Calu3 (cell line): ENCODE measurements around the gene ZNF865. TPM values are rescaled to one million over a fixed set of nuclear protein-coding genes. Genes with fewer than 3 reads are reported as not detected.
A peak's percentile ranks its signal among the peaks of the same experiment; 100 is the strongest.

Experiments used
- BruUV-seq: library from RNA; stranded (reverse); fragments of 400-500 nt; replicated peaks from 2 replicates; lab custom pipeline; 2021; lab: Mats Ljungman, UMichigan
- CTCF ChIA-PET: fragments of 300-600 bp; sonication (Branson Sonifier 250); formaldehyde crosslinking; loops from one replicate; lab custom pipeline; 2022; ENCODE audit warnings: antibody characterized with exemption; lab: Charles Lee
- DNase-seq: peaks from one replicate; pipeline ENCODE4 v3.0.0; 2022
- H3K27ac Mint-ChIP-seq: one replicate; pipeline ENCODE4 v1.8.0; 2022; ENCODE audit warnings: mixed read lengths; ENCODE audit not compliant: unreplicated experiment
- H3K27me3 Mint-ChIP-seq: one replicate; pipeline ENCODE4 v1.8.0; 2022; ENCODE audit warnings: mixed read lengths; ENCODE audit not compliant: unreplicated experiment
- H3K36me3 Mint-ChIP-seq: one replicate; pipeline ENCODE4 v1.8.0; 2022; ENCODE audit warnings: mild to moderate bottlenecking, moderate library complexity, mixed read lengths; ENCODE audit not compliant: insufficient read depth, unreplicated experiment
- H3K4me1 Mint-ChIP-seq: one replicate; pipeline ENCODE4 v1.8.0; 2022; ENCODE audit warnings: mild to moderate bottlenecking, low read depth, mixed read lengths; ENCODE audit not compliant: unreplicated experiment
- H3K4me3 Mint-ChIP-seq: one replicate; pipeline ENCODE4 v1.8.0; 2022; ENCODE audit warnings: mild to moderate bottlenecking, low read depth, moderate library complexity, mixed read lengths; ENCODE audit not compliant: unreplicated experiment
- H3K9me3 Mint-ChIP-seq: one replicate; pipeline ENCODE4 v1.8.0; 2022; ENCODE audit warnings: low read depth, mixed read lengths; ENCODE audit not compliant: unreplicated experiment
- CTCF ChIP-seq: fragments of 200-600 bp; IDR thresholded peaks from one replicate; pipeline ENCODE4 v1.8.0; 2022; ENCODE audit warnings: antibody characterized with exemption; ENCODE audit not compliant: unreplicated experiment
- intact Hi-C: fragments of 100-400 bp; cut with micrococcal nuclease; formaldehyde crosslinking; loops from one replicate; pipeline ENCODE4 v1.10.0; 2022; ENCODE audit not compliant: unreplicated experiment
- total RNA-seq: library from RNA; stranded (reverse); gene quantifications from 2 replicates; pipeline ENCODE4 v1.2.3, GENCODE V29; 2022

Gene ZNF865
- total RNA-seq, 1 experiment from 2014 or later, result 29.6 TPM

DNA sequence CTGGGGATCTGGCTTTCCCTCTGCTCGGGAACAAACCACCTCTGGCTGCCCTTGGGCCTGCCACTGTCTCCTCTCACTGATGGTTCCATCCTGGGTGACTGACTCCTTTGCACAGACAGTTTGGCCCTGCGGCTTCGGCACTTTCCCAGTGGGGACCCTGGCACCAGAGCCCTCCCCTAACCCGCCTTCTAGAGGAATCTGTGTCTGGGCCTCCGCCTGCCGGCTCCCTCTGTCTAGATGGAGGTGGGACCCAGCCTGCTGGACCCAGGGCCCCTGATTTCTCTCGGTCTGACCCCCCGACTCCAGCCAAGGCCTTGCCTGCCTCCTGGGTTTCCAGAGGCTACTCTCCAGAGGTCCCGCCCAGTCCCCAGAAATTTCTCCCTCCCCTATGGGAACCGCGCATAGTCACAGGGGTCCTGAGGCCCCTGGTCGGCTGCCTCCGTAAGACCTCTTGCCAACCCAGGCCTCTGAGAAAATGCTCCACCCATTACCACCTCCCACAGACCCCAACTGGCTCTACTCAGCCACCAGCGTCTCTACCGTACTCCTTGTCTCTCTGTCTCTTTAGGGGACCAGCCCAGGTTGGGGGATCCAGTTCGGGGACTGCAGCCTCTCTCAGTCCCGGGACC lies 45.3 kb downstream of the ZNF865 start:
- DNase-seq, result no peak
- peaks cover 73% of the 10 kb centered on the region for H3K36me3 Mint-ChIP-seq
- no peaks in the 10 kb centered on the region for H3K27me3 Mint-ChIP-seq
- TF ChIP-seq CTCF, result no peak
- peak overlapping the region; percentile 11 for H3K27ac Mint-ChIP-seq
- no TSS peak for BruUV-seq
- CTCF ChIA-PET, result no interaction called here
- no peaks in the 10 kb centered on the region for H3K9me3 Mint-ChIP-seq
- H3K4me1 Mint-ChIP-seq, result no peaks in the 10 kb centered on the region
- peak overlapping the region; percentile 87 for H3K4me3 Mint-ChIP-seq
- intact Hi-C loops, result loop anchor here (10.0 kb wide), 1 partner anchor 154 kb away; no protein-coding TSS in a partner anchor

DNA sequence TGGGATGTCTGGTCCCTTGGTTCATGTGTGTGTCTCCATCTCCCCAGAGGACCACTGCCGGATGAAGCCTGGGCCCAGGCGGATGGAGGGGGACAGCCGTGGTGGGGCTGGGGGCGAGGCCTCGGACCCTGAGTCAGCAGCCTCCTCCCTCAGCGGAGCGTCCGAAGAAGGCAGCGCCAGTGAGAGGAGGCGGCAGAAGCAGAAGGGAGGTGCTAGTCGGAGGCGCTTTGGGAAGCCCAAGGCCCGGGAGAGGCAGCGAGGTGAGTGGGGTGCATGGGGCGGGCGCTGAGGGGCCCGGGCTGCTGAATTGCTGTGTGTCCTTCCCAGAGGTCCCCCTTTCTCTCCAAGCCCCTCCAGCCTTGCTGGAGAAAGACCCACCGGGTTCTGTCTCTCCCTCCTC lies 45.8 kb downstream of the ZNF865 start:
- no peaks in the 10 kb centered on the region for H3K9me3 Mint-ChIP-seq
- CTCF ChIA-PET, result no interaction called here
- no peaks in the 10 kb centered on the region for H3K27me3 Mint-ChIP-seq
- no peaks in the 10 kb centered on the region for H3K4me1 Mint-ChIP-seq
- H3K27ac Mint-ChIP-seq, result peak overlapping the region; percentile 11
- intact Hi-C loops, result loop anchor here (10.0 kb wide), 1 partner anchor 154 kb away; no protein-coding TSS in a partner anchor
- no peak for TF ChIP-seq CTCF
- no peak overlapping the region for H3K4me3 Mint-ChIP-seq
- H3K36me3 Mint-ChIP-seq, result peaks cover 73% of the 10 kb centered on the region
- DNase-seq, result no peak
- BruUV-seq, result no TSS peak

DNA sequence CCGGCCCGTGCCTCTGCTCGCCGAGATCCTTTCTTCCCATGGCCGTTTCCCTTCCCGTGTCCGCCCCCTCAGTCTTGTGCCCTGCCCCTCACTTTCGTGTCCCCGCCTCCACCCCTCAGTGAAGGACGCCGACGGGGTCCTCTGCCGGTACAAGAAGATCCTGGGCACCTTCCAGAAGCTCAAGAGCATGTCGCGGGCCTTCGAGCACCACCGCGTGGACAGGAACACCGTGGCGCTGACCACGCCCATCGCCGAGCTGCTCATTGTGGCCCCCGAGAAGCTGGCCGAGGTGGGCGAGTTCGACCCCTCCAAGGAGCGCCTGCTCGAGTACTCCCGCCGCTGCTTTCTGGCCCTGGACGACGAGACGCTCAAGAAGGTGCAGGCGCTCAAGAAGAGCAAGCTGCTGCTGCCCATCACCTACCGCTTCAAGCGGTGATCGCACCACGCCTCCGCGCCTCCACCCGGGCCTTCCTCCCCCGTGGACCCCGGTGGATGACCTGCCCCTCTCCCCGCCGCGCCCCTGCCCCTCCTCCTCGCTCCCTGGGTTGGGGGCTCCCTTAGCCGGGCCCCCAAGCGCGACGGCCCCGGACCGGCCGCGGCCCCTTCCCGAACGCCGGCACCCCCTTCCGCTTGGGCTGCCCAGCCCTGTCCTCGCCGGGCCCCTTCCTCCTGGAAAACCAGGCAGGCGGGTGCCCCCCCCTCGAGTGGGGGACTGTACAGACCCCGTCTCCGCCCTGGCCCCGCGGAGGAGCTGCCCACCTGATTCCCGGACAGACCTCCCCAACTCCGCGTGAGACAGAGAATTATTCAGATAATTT lies 47.1 kb downstream of the ZNF865 start:
- DNase-seq, result no peak
- no peaks in the 10 kb centered on the region for H3K27me3 Mint-ChIP-seq
- peaks cover 6% of the 10 kb centered on the region for H3K4me1 Mint-ChIP-seq
- no peak for TF ChIP-seq CTCF
- peaks cover 75% of the 10 kb centered on the region for H3K36me3 Mint-ChIP-seq
- peak overlapping the region; percentile 96 for H3K4me3 Mint-ChIP-seq
- no peaks in the 10 kb centered on the region for H3K9me3 Mint-ChIP-seq
- BruUV-seq, result no TSS peak
- peak overlapping the region; percentile 96 for H3K27ac Mint-ChIP-seq
- CTCF ChIA-PET, result interaction anchor here (0.6 to 0.7 kb wide), 4 partner anchors 49 to 695 kb away, joined by 3 to 7 read pairs (median 3); no protein-coding TSS in a partner anchor
- intact Hi-C loops, result loop anchor here (10.0 kb wide), 1 partner anchor 152 kb away; no protein-coding TSS in a partner anchor

DNA sequence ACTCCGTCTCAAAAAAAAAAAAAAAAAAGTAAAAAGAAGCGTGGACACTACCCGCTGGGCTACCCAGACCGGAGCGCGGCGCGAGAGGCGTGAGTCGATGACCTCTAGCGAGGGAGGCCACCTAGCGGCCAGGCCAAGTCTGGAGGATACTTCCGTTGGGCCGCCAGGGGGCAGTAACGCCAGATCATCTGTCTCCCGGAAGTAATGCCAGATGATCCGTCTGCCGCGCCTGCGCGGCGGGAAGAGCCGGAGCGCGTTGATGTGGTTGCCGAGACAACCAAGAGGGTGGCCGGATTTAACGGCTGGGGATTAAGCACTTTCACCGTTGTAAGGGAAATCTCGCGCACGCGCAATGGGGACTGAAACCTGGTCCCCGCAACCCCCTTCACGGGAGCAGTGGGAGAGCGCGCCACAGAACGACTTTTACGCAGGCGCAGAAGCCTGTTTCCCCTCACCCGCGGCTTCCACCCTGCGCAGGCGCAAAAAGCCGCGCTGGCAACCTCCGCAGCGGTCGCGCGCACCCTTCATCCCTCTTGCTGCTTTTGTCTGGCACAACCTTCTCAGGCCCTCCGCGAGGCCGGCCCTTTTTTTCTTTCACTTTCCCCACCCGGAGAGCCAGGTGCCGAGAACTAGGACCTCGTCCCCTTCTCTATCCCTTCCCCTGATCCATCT lies 48.3 kb downstream of the ZNF865 start:
- BruUV-seq, result TSS peak; percentile 86
- Mint-ChIP-seq H3K36me3 (peaks cover 69% of the 10 kb centered on the region), H3K27me3 (no peaks in the 10 kb centered on the region), H3K27ac (peak overlapping the region; percentile 96), H3K4me3 (peak overlapping the region; percentile 96), H3K9me3 (no peaks in the 10 kb centered on the region), H3K4me1 (peaks cover 10% of the 10 kb centered on the region)
- TF ChIP-seq CTCF, result peak; percentile 100
- peak; percentile 98 for DNase-seq
- intact Hi-C loops, result loop anchor here (10.0 kb wide), 1 partner anchor 151 kb away; no protein-coding TSS in a partner anchor
- CTCF ChIA-PET, result interaction anchor here (0.6 to 1.5 kb wide), 19 partner anchors 11 to 697 kb away, joined by 3 to 15 read pairs (median 3); partner anchors contain the start of genes FIZ1 and TMEM238
